Neural progenitor cell (in vitro differentiated cells): ENCODE results near the gene PYCR2.

Experiments
- EZH2 ChIP-seq: fragments of 200-600 bp; sonication (generic); IDR thresholded peaks from 2 replicates; pipeline ENCODE4 v1.6.1; 2017; ENCODE audit warnings: antibody characterized with exemption, mild to moderate bottlenecking, moderate library complexity
- EZH2phosphoT487 ChIP-seq: fragments of 200-600 bp; sonication (generic); IDR thresholded peaks from 2 replicates; pipeline ENCODE4 v1.6.1; 2017; ENCODE audit warnings: antibody characterized with exemption
- TF ChIP-seq, protein P1 (sequence below): fragments of 200-600 bp; sonication (generic); IDR thresholded peaks from 2 replicates; pipeline ENCODE4 v1.5.1; 2017; ENCODE audit warnings: antibody characterized with exemption, mild to moderate bottlenecking

DNA sequence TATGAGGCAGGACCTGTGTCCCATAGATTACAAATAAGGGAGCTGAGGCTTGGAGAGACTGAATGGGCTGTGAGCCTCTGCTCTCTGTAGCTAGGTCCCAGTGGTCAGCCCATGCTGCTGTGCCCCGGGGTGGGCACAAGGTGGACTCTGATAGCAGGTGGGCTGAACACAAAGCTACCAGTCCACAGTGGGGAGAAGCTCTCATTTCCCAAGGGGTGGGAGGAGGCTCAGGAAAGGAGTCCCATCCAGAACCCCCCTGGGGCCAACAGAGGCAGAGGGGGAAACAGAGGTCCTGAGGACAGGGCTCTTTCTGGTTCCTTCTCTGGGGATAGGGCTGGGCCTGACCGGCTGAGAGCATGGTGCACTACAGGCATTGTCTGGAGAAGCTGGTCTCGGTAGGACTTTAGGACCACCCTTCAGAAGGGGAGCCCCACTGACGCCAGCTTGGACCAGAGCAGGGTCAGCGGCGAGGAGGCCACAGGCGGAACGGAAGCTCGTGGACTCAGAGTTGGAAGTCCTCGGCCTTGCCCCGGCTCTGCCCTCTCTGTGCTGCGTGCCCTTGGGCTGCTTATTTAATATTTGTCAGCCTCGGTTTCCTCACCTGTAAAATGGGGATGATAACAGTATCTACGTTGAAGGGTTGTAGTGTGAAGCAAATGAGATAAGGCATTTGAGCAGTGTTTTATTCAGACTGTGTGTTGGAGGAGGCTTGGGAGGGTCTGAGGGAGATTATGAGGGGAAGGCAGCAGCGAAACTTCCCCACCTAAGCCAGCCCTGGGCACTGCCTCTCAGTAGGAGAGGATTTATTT, 48.5 kb upstream of the PYCR2 start:
- TF ChIP-seq EZH2, result no peak
- TF ChIP-seq, protein P1, sequence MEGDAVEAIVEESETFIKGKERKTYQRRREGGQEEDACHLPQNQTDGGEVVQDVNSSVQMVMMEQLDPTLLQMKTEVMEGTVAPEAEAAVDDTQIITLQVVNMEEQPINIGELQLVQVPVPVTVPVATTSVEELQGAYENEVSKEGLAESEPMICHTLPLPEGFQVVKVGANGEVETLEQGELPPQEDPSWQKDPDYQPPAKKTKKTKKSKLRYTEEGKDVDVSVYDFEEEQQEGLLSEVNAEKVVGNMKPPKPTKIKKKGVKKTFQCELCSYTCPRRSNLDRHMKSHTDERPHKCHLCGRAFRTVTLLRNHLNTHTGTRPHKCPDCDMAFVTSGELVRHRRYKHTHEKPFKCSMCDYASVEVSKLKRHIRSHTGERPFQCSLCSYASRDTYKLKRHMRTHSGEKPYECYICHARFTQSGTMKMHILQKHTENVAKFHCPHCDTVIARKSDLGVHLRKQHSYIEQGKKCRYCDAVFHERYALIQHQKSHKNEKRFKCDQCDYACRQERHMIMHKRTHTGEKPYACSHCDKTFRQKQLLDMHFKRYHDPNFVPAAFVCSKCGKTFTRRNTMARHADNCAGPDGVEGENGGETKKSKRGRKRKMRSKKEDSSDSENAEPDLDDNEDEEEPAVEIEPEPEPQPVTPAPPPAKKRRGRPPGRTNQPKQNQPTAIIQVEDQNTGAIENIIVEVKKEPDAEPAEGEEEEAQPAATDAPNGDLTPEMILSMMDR, result no peak
- TF ChIP-seq EZH2phosphoT487, result no peak
